ENCODE measurements around the gene HDGF. TPM values are rescaled to one million over a fixed set of nuclear protein-coding genes. Genes with fewer than 3 reads are reported as not detected.

The HDGF gene
- total RNA-seq = 176 to 183 TPM (median 182 TPM) in 3 replicates

GRCh38 chr1:156751451-156751756 is at the start of gene HDGF:
HDGF (minus strand) TSS chr1:156751675; CDS start chr1:156751429, 246 bp downstream.
- Mint-ChIP-seq H3K27me3 (ENCODE audit: low read depth) (no peaks in the 10 kb centered on the region), H3K27ac (peak within 1 kb of the TSS; percentile 100), H3K36me3 (no peaks in the 10 kb centered on the region), H3K9me3 (no peaks in the 10 kb centered on the region), H3K4me3 (peak within 1 kb of the TSS; percentile 96), H3K4me1 (peaks cover 46% of the 10 kb centered on the region)
- DNase-seq (ENCODE audit: low spot score in 2 of 2, unreplicated experiment in 2 of 2) = no peak
- TF ChIP-seq CTCF (IDR thresholded peaks at IDR 0.05; ENCODE audit: unreplicated experiment) = no peak

- no peaks in the 10 kb centered on the region for H3K9me3 Mint-ChIP-seq
- H3K4me3 Mint-ChIP-seq = no peak overlapping the region
Observed at GRCh38 chr1:156797212-156797871, 45.9 kb upstream of the HDGF start.

GRCh38 chr1:156796340-156797097 is 45.0 kb upstream of the HDGF start:
- Mint-ChIP-seq H3K36me3 (peaks cover 34% of the 10 kb centered on the region), H3K9me3 (no peaks in the 10 kb centered on the region), H3K4me3 (no peak overlapping the region), H3K27ac (peak overlapping the region; percentile 8), H3K27me3 (ENCODE audit: low read depth) (no peaks in the 10 kb centered on the region), H3K4me1 (peaks cover 5% of the 10 kb centered on the region)
- DNase-seq (ENCODE audit: low spot score in 2 of 2, unreplicated experiment in 2 of 2) = no peak
- no peak for TF ChIP-seq CTCF (IDR thresholded peaks at IDR 0.05; ENCODE audit: unreplicated experiment)

More at GRCh38 chr1:156797212-156797871, 45.9 kb upstream of the HDGF start:
- DNase-seq (ENCODE audit: low spot score in 2 of 2, unreplicated experiment in 2 of 2) = peak in 1 of 2 experiments; percentile 59
- Mint-ChIP-seq H3K36me3 (peaks cover 31% of the 10 kb centered on the region), H3K27ac (no peak overlapping the region), H3K4me1 (peaks cover 7% of the 10 kb centered on the region), H3K27me3 (ENCODE audit: low read depth) (no peaks in the 10 kb centered on the region)
- TF ChIP-seq CTCF (IDR thresholded peaks at IDR 0.05; ENCODE audit: unreplicated experiment) = peak; percentile 60

GRCh38 chr1:156795787-156796186 is 44.3 kb upstream of the HDGF start:
- TF ChIP-seq CTCF (IDR thresholded peaks at IDR 0.05; ENCODE audit: unreplicated experiment) = no peak
- no peaks in the 10 kb centered on the region for H3K4me1 Mint-ChIP-seq
- H3K27me3 Mint-ChIP-seq (ENCODE audit: low read depth) = no peaks in the 10 kb centered on the region

GRCh38 chr1:156795374-156795733 is 43.9 kb upstream of the HDGF start:
- Mint-ChIP-seq H3K9me3 (no peaks in the 10 kb centered on the region), H3K36me3 (peaks cover 29% of the 10 kb centered on the region), H3K4me1 (no peaks in the 10 kb centered on the region), H3K4me3 (no peak overlapping the region), H3K27ac (no peak overlapping the region), H3K27me3 (ENCODE audit: low read depth) (no peaks in the 10 kb centered on the region)
- TF ChIP-seq CTCF (IDR thresholded peaks at IDR 0.05; ENCODE audit: unreplicated experiment) = no peak
- no peak for DNase-seq (ENCODE audit: low spot score in 2 of 2, unreplicated experiment in 2 of 2)

More at GRCh38 chr1:156795787-156796186, 44.3 kb upstream of the HDGF start:
- Mint-ChIP-seq H3K36me3 (peaks cover 32% of the 10 kb centered on the region), H3K9me3 (no peaks in the 10 kb centered on the region), H3K4me3 (no peak overlapping the region), H3K27ac (no peak overlapping the region)
- no peak for DNase-seq (ENCODE audit: low spot score in 2 of 2, unreplicated experiment in 2 of 2)
